Stimulated activated CD4-positive, alpha-beta T cell treated with anti-CD3 and anti-CD28 coated beads, Interleukin-4, amount 100 ng/mL, for 48 hours (primary cell): Measurements from ENCODE around the gene NDST4.

Source experiments
- DNase-seq, 2 donors: peaks; one replicate each; pipeline ENCODE4 v3.0.0-alpha.2; 2020; ENCODE audit warnings: low read depth in 2 of 2

NDST4 gene

GRCh38 chr4:115113506-115114106 lies at the start of gene NDST4:
TSS of gene NDST4 (minus strand) at chr4:115113620. CDS start at chr4:115077036, 36,584 bp downstream.
- DNase-seq = no peak

- no peak for DNase-seq
These were observed 45.7 kb upstream of the NDST4 start for GRCh38 chr4:115159141-115159540.

- no peak for DNase-seq
These were observed 44.9 kb upstream of the NDST4 start for GRCh38 chr4:115158296-115158695.

DNA sequence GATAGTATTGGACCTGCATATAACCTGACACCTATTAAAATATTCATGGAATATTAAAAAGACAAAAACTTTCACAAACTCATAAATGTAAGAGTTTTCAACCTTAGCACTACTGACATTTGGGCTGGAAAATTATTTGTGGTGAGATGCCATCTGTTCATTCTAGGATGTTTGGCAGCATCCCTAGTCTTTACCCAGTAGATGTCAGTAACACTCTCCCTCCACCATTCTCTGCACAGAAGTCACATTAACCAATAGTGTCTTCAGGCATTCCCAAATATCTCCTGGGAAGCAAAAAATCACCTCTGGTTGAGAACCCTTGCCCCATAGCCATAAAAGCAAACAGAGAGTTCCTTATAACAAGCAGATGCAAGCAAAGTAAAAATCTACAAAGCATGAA lies 41.4 kb upstream of the NDST4 start:
- DNase-seq = no peak

DNA sequence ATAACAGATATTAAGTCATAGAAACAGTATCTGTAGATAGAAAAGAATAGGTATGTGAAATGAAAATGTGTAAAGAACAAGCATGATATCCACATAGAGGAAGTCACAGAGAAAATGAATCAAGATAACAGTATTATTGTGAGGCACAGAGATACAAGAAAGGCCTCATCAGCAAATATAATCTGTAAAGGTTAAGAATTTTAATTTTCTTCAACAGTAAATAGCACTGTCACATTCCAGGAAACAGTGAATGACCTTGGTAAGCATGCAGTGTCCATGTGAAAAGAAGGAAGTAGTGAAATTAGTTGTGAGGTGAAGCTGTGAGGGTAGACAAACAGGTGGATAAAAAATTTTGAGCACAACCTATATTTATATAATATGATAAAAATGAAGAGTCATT lies 39.5 kb upstream of the NDST4 start:
- DNase-seq = no peak

DNA sequence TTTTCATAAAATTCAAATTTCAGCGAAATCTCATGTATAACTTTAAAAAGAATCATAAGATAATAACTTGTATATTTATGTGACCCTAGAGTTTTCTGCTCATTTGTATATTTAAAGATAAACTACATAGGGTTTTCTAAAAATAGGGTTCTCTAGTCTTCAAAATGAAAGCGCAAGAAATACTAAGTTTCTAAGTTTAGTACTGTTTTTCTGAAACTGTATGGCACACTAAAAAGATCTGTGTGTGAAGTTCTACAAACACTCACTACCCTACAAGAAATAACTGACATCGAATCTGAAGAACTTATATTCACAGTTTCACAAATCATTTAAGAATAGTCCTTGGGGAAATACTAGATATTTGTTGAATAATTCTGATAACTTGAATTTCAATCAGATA lies 38.7 kb upstream of the NDST4 start:
- DNase-seq = no peak

- no peak for DNase-seq
These were observed 35.7 kb upstream of the NDST4 start for GRCh38 chr4:115149106-115149505.

GRCh38 chr4:115145393-115146160 lies 32.2 kb upstream of the NDST4 start:
- no peak for DNase-seq

DNA sequence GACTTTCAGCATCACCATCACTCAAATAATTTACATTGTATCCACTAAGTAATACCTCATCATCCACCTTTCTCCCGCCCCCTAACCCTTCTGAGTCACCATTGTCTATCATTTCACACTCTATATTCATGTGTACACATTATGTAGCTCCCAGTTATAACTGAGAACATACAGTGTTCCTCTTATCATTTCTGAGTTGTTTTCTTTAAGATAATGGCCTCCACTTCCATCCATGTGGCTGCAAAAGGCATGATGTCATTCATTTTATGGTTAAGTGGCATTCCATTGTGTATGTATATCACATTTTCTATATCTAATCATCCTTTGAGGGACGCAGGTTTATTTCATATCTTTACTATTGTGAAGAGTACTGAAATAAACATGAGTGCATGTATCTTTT lies 14.6 kb upstream of the NDST4 start:
- no peak for DNase-seq

DNA sequence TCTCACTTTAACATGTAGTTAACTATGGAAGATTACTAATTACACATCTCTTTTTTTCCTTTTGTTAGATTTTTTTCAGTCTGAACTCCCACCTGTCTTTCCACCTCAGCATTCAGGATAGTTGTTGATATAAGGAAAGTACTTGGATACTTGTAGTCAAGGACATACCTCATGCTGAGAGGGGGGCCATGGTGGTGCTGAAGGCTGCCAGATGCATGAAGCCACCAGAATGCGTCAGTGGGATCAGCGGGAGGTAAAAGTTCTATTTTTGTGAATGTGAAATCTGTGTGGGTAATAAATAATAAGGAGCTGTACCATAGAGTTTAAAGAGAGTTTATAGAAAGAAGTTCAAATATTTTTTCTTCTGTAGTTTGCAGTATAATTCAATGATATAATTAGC lies 13.1 kb upstream of the NDST4 start:
- no peak for DNase-seq

- no peak for DNase-seq
These were observed 8.1 kb upstream of the NDST4 start for GRCh38 chr4:115121351-115122043.

DNA sequence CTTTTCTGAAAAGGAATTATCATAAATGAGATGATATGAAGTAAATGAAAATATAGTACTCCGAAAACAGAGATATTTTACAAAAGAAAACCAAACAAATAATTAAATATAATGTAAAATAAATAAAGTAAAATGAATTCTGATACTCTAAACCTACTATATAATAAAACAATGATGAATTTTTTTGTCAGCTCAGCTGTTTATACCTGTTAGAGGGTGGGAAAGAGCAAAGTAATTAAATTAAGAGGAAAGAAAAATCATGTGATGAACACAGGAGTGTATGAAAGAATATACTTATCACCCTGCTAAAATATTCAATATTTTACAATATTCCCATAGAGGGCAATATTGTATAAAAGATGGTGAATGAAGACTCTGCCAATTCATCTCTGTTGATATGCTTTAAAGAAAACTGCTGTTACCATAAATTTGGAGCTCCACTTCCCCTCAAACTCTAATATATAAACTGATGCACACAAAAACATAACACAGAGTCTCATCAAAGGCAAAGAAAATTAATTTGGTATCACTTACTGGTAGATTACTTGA lies 6.5 kb upstream of the NDST4 start:
- DNase-seq = no peak

GRCh38 chr4:115117651-115118050 lies 4.2 kb upstream of the NDST4 start:
- no peak for DNase-seq

DNA sequence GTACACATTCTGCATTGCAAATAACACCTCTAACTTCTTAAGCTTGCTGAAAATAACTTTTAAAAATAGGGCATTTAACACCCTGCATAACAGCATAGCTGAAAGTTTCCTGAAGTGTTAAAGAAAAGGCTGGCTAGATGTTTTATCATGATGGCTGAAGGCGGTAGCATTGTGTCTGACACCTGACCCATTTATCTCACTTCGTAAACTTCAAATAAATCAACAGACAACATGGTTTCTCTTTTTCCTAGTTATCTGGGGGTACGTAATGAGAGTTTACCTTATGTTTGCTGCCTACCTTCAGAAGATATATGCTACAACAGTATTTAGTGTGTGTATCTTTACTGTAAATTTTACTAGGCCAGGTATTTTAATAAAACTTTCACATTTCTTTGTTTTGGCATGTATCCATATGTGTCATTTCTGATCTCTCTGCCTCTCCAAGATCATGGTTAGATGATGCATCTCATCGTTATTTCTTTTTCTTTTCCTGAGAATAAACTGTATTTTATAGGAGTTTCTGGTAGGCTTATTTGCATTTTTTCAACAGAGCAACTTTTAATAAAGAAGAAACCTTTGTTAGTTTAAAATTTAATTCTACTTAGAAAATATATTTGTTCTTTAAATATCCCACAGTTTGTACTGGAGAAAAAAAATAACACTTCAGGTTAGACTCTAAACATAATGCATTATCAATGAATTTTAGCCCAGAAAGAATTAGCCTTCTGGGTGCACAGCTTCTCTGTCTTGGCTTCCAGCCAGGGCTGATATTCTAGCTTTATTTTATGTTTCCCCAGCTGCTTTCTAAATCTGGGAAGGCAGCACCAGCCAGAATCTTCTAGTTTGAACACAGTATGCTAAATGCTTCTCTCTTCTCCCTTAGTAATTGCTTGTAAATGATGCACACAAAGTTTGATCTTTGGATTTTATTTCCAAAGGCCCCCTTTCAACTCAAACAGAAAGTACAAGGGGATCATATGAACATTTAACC lies 2.9 kb downstream of the NDST4 start:
- no peak for DNase-seq

DNA sequence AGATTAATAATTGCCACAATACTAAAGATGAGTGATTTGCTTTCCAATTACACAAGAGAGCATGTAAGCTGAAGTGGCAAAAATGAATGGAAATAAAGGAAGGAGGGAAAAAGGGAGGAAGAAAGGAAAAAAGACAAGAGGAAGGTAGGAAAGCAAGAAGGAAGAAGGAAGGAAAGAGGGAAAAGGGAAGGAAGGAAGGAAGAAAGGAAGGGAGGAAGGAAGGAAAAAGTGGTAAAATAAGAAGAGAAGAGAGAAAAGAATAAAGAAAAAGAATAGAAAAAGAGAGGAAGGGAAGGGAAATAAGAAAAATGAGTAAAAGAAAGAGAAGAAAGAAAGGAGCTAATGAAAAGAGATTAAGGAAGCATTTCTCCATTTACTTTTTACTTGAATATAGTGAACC lies 4.6 kb downstream of the NDST4 start:
- no peak for DNase-seq

DNA sequence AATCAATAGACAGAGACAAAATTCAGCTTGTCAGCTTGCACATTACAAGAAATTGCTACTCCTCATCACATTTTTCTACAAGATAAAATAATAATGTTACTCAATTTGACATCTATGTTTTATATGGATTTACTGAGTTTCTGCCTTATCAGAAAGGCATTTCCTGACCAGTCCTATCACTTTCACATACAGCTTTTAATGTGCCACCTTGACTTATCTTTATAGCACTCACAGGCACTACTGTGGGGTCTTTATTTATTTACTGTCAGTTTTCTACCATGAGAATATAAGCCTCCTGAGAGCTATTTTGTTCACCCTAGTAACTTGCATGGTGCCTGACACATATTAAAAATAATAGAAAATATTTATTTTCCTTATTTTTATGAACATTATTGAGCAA lies 6.0 kb downstream of the NDST4 start:
- no peak for DNase-seq

DNA sequence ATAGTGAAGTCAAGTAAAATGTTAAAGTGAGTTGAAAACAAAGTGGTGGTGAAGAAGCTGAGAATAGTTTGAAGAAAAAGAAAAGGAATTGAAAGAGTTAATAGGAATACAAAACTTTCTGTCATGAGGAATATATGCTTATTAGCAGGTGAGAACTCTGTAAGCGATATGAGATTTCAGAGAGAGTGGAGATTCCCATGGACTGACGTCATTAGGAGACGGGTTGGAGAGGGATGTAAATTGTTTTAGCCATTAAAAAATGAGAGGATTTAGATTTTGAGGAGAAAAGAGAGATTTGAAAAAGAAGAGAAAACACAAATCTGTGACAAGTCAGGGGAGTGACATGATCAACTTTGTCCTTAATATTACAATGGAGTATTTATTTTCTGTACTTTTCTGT lies 11.7 kb downstream of the NDST4 start:
- DNase-seq = no peak

DNA sequence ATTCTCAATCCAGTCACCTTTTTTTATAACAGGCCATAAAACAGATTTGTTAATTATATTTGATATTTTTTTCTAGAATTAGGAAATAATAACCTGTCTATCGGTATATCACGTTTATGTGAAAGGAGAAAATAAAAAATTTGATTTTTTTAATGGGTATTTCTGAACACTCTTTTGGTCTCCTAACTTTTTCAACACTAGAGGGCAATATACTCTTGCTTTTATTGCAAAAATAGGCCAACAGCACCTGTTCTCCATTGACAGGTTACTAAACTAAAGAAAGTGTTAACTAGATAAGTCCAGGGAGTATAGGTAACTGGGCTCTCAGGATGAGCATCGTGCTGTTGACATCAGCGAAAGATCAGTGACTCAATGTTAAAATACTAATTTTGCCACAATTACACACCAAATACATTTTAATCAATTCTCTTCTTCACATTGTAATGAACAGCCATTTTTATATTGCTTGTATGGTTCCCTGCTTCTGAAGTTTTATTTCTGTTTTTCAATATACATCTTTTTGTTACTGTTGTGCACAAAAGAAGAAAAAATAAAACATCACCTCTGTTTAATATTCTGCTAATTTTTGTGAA lies 22.8 kb downstream of the NDST4 start:
- no peak for DNase-seq

DNA sequence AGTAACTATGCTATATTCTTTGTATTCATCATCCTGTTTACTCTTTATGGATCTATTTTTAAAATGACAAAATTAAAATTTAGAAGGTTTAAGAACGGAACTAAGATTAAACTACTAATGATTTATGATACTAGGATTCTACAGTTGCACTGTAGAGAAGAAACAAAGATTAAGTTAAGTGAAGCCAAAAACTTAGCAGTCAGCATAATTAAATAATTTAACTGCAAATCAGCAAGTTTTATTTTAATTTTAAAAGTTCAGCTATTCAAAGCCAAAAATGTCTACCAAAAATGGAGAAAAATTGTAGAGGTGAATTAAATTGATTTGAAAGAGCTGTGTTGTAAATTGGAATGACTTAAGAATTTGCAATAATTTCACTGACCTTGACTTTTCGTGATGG lies 30.8 kb downstream of the NDST4 start:
- no peak for DNase-seq

GRCh38 chr4:115076691-115077090 lies 36.7 kb downstream of the NDST4 start:
- no peak for DNase-seq

GRCh38 chr4:115058533-115058932 lies 54.9 kb downstream of the NDST4 start:
- DNase-seq = no peak
